Measurements from ENCODE around the gene UNCX. TPM values are rescaled to one million over a fixed set of nuclear protein-coding genes. Genes with fewer than 3 reads are reported as not detected.

Gene UNCX
- total RNA-seq, 6 experiments from 2014 or later: not detected

- Mint-ChIP-seq H3K27me3 (ENCODE audit: insufficient read depth) (peaks cover 21% of the 10 kb centered on the region), H3K36me3 (ENCODE audit: low read depth) (no peaks in the 10 kb centered on the region), H3K4me3 (no peak overlapping the region), H3K9me3 (no peaks in the 10 kb centered on the region), H3K27ac (no peak overlapping the region), H3K4me1 (ENCODE audit: low read depth) (no peaks in the 10 kb centered on the region)
- no peak for DNase-seq
- no peak for TF ChIP-seq CTCF (IDR thresholded peaks at IDR 0.05)
These were observed 29.8 kb downstream of the UNCX start for GRCh38 chr7:1262441-1262840.

- DNase-seq: no peak
- Mint-ChIP-seq H3K4me1 (ENCODE audit: low read depth) (no peaks in the 10 kb centered on the region), H3K9me3 (no peaks in the 10 kb centered on the region), H3K27ac (no peak overlapping the region), H3K4me3 (no peak overlapping the region), H3K27me3 (ENCODE audit: insufficient read depth) (peaks cover 21% of the 10 kb centered on the region), H3K36me3 (ENCODE audit: low read depth) (no peaks in the 10 kb centered on the region)
- no peak for TF ChIP-seq CTCF (IDR thresholded peaks at IDR 0.05)
These were observed 30.8 kb downstream of the UNCX start for GRCh38 chr7:1263391-1263951.

GRCh38 chr7:1264345-1265280 is 31.9 kb downstream of the UNCX start:
- Mint-ChIP-seq H3K4me3 (no peak overlapping the region), H3K27me3 (ENCODE audit: insufficient read depth) (peaks cover 23% of the 10 kb centered on the region), H3K27ac (no peak overlapping the region), H3K36me3 (ENCODE audit: low read depth) (no peaks in the 10 kb centered on the region), H3K4me1 (ENCODE audit: low read depth) (no peaks in the 10 kb centered on the region), H3K9me3 (no peaks in the 10 kb centered on the region)
- no peak for TF ChIP-seq CTCF (IDR thresholded peaks at IDR 0.05)
- DNase-seq: no peak

GRCh38 chr7:1267016-1267900 is 34.6 kb downstream of the UNCX start:
- DNase-seq: no peak
- no peaks in the 10 kb centered on the region; the same call in 1 of the 2 replicates for H3K36me3 Mint-ChIP-seq (ENCODE audit: low read depth)
- H3K27me3 Mint-ChIP-seq (ENCODE audit: insufficient read depth): peaks cover 17% of the 10 kb centered on the region
- H3K9me3 Mint-ChIP-seq: peaks cover 5% of the 10 kb centered on the region; the same call in 1 of the 2 replicates
- H3K4me1 Mint-ChIP-seq (ENCODE audit: low read depth): no peaks in the 10 kb centered on the region
- H3K4me3 Mint-ChIP-seq: no peak overlapping the region
- no peak overlapping the region for H3K27ac Mint-ChIP-seq
- no peak for TF ChIP-seq CTCF (IDR thresholded peaks at IDR 0.05)

GRCh38 chr7:1268076-1268815 is 35.6 kb downstream of the UNCX start:
- H3K36me3 Mint-ChIP-seq (ENCODE audit: low read depth): no peaks in the 10 kb centered on the region; the same call in 1 of the 2 replicates
- DNase-seq: no peak
- H3K4me1 Mint-ChIP-seq (ENCODE audit: low read depth): no peaks in the 10 kb centered on the region
- H3K27me3 Mint-ChIP-seq (ENCODE audit: insufficient read depth): peaks cover 17% of the 10 kb centered on the region
- TF ChIP-seq CTCF (IDR thresholded peaks at IDR 0.05): no peak
- H3K4me3 Mint-ChIP-seq: no peak overlapping the region
- peaks cover 5% of the 10 kb centered on the region; the same call in 1 of the 2 replicates for H3K9me3 Mint-ChIP-seq
- H3K27ac Mint-ChIP-seq: no peak overlapping the region
